H9 (cell line): Measurements from ENCODE around the gene ALX3. TPM values are rescaled to one million over a fixed set of nuclear protein-coding genes. Genes with fewer than 3 reads are reported as not detected.

Source experiments
- DNase-seq: peaks from one replicate; pipeline ENCODE4 v3.0.0-alpha.2; 2017
- H2AFZ ChIP-seq: one replicate; pipeline ENCODE4 v1.6.1; 2013; ENCODE audit warnings: mild to moderate bottlenecking, low read length, control low read depth, moderate library complexity
- H2AK5ac ChIP-seq: 2 replicates; pipeline ENCODE4 v1.6.1; 2013; ENCODE audit warnings: low read length, control low read depth, mixed read lengths; ENCODE audit not compliant: insufficient read length
- H2BK120ac ChIP-seq: one replicate; pipeline ENCODE4 v1.6.1; 2013; ENCODE audit warnings: low read depth, mild to moderate bottlenecking, low read length, control low read depth, inconsistent platforms; ENCODE audit not compliant: poor library complexity, severe bottlenecking
- H2BK12ac ChIP-seq: 2 replicates; pipeline ENCODE4 v1.6.1; 2013; ENCODE audit warnings: low read length, control low read depth, mixed read lengths, low read depth; ENCODE audit not compliant: insufficient read length
- H2BK15ac ChIP-seq: 2 replicates; pipeline ENCODE4 v1.6.1; 2013; ENCODE audit warnings: low read depth, low read length, control low read depth
- H2BK20ac ChIP-seq: one replicate; pipeline ENCODE4 v1.6.1; 2013; ENCODE audit warnings: low read depth, mild to moderate bottlenecking, low read length, control low read depth, inconsistent platforms; ENCODE audit not compliant: poor library complexity, severe bottlenecking
- H2BK5ac ChIP-seq: 2 replicates; pipeline ENCODE4 v1.6.1; 2013; ENCODE audit warnings: low read length, control low read depth, mixed read lengths; ENCODE audit not compliant: insufficient read length
- H3K14ac ChIP-seq: 2 replicates; pipeline ENCODE4 v1.6.1; 2013; ENCODE audit warnings: low read length, control low read depth; ENCODE audit not compliant: insufficient read depth
- H3K18ac ChIP-seq: 2 replicates; pipeline ENCODE4 v1.6.1; 2013; ENCODE audit warnings: low read depth, mild to moderate bottlenecking, mixed read lengths, low read length, control low read depth; ENCODE audit not compliant: insufficient read length
- H3K23ac ChIP-seq: 2 replicates; pipeline ENCODE4 v1.6.1; 2013; ENCODE audit warnings: low read length, control low read depth, mixed read lengths, low read depth; ENCODE audit not compliant: insufficient read length
- H3K23me2 ChIP-seq: 2 replicates; pipeline ENCODE4 v1.6.1; 2013; ENCODE audit warnings: low read depth, mild to moderate bottlenecking, mixed read lengths, low read length, control low read depth; ENCODE audit not compliant: insufficient read length, poor library complexity, severe bottlenecking
- H3K27ac ChIP-seq: 2 replicates; pipeline ENCODE4 v1.5.1; 2013; ENCODE audit warnings: low read length, control low read depth, mixed read lengths, low read depth; ENCODE audit not compliant: insufficient read length
- H3K27me3 ChIP-seq: 2 replicates; pipeline ENCODE4 v1.6.1; 2013; ENCODE audit warnings: low read length, control low read depth, inconsistent platforms; ENCODE audit not compliant: insufficient read depth
- H3K4ac ChIP-seq: 2 replicates; pipeline ENCODE4 v1.6.1; 2013; ENCODE audit warnings: low read depth, mild to moderate bottlenecking, control low read depth, inconsistent platforms, low read length, moderate library complexity
- H3K4me1 ChIP-seq: 2 replicates; pipeline ENCODE4 v1.6.1; 2013; ENCODE audit warnings: low read length, control low read depth, inconsistent platforms; ENCODE audit not compliant: insufficient read depth
- H3K4me2 ChIP-seq: 2 replicates; pipeline ENCODE4 v1.6.1; 2013; ENCODE audit warnings: low read length, control low read depth, mixed read lengths; ENCODE audit not compliant: insufficient read length, insufficient read depth
- H3K56ac ChIP-seq: 2 replicates; pipeline ENCODE4 v1.6.1; 2013; ENCODE audit warnings: low read depth, mild to moderate bottlenecking, mixed read lengths, low read length, control low read depth; ENCODE audit not compliant: insufficient read length
- H3K79me1 ChIP-seq: 2 replicates; pipeline ENCODE4 v1.6.1; 2013; ENCODE audit warnings: low read depth, mild to moderate bottlenecking, moderate library complexity, low read length, control low read depth, inconsistent platforms; ENCODE audit not compliant: insufficient read depth, poor library complexity, severe bottlenecking
- H3K79me2 ChIP-seq: 2 replicates; pipeline ENCODE4 v1.6.1; 2013; ENCODE audit warnings: low read length, control low read depth, inconsistent platforms; ENCODE audit not compliant: insufficient read depth
- H3K9ac ChIP-seq: 2 replicates; pipeline ENCODE4 v1.6.1; 2013; ENCODE audit warnings: low read length, control low read depth, mixed read lengths; ENCODE audit not compliant: insufficient read length; ENCODE audit errors: extremely low read depth
- H3K9me3 ChIP-seq: one replicate; pipeline ENCODE4 v1.6.1; 2013; ENCODE audit warnings: low read depth, low read length, inconsistent platforms; ENCODE audit not compliant: control insufficient read depth
- H3T11ph ChIP-seq: one replicate; pipeline ENCODE4 v1.6.1; 2013; ENCODE audit warnings: mild to moderate bottlenecking, low read length, control low read depth, inconsistent platforms
- H4K20me1 ChIP-seq: one replicate; pipeline ENCODE4 v1.6.1; 2013; ENCODE audit not compliant: control insufficient read depth, insufficient read length, insufficient read depth
- H4K5ac ChIP-seq: 2 replicates; pipeline ENCODE4 v1.6.1; 2013; ENCODE audit warnings: low read depth, mild to moderate bottlenecking, mixed read lengths, low read length, control low read depth; ENCODE audit not compliant: insufficient read length
- H4K8ac ChIP-seq: replicated peaks from 2 replicates; pipeline ENCODE4 v1.6.1; 2013; ENCODE audit warnings: low read length, control low read depth, mixed read lengths, low read depth; ENCODE audit not compliant: insufficient read length
- H4K91ac ChIP-seq: 2 replicates; pipeline ENCODE4 v1.6.1; 2013; ENCODE audit warnings: low read depth, mild to moderate bottlenecking, moderate library complexity, mixed read lengths, low read length, control low read depth; ENCODE audit not compliant: insufficient read length
- H3K27ac Mint-ChIP-seq, 3 experiments: 2 replicates in 2 of 3; 3 replicates in 1 of 3; pipeline ENCODE4 v1.8.0; 2020 to 2021; ENCODE audit warnings: mixed read lengths in 3 of 3, mild to moderate bottlenecking in 1 of 3, moderate library complexity in 1 of 3
- H3K27me3 Mint-ChIP-seq: 2 replicates; pipeline ENCODE4 v1.8.0; 2021; ENCODE audit warnings: low read depth, mild to moderate bottlenecking, moderate library complexity, mixed read lengths
- H3K36me3 Mint-ChIP-seq, 3 experiments: 2 replicates in 2 of 3; 3 replicates in 1 of 3; pipeline ENCODE4 v1.8.0; 2020 to 2021; ENCODE audit warnings: low read depth in 3 of 3, mixed read lengths in 3 of 3; ENCODE audit not compliant: insufficient read depth in 1 of 3
- H3K4me1 Mint-ChIP-seq, 2 experiments: 2 replicates each; pipeline ENCODE4 v1.8.0; 2020; ENCODE audit warnings: mixed read lengths in 2 of 2
- H3K4me3 Mint-ChIP-seq, 2 experiments: 2 replicates in 1 of 2; 3 replicates in 1 of 2; pipeline ENCODE4 v1.8.0; 2020 to 2021; ENCODE audit warnings: mild to moderate bottlenecking in 2 of 2, mixed read lengths in 2 of 2, moderate library complexity in 1 of 2
- H3K9me3 Mint-ChIP-seq, 2 experiments: 2 replicates in 1 of 2; 3 replicates in 1 of 2; pipeline ENCODE4 v1.8.0; 2020; ENCODE audit warnings: mild to moderate bottlenecking in 2 of 2, mixed read lengths in 2 of 2, moderate library complexity in 1 of 2
- CTCF ChIP-seq: fragments of 200-600 bp; sonication (generic); conservative IDR thresholded peaks from 3 replicates; pipeline ENCODE4 v1.8.0; 2021; ENCODE audit warnings: antibody characterized with exemption, mild to moderate bottlenecking
- WGBS: extraction: QIAGEN DNeasy Blood & Tissue Kit; methylation state at CpG from one replicate; pipeline ENCODE4 v1.1.7; 2013; ENCODE audit warnings: missing lambda C conversion rate, low lambda C conversion rate, mixed read lengths; ENCODE audit not compliant: insufficient read length; ENCODE audit errors: extremely low coverage; 5-methylcytosine and 5-hydroxymethylcytosine counted together
- total RNA-seq: library from RNA; stranded (reverse); gene quantifications from 2 replicates; pipeline ENCODE4 v1.2.1, GENCODE V29; 2021

ALX3 gene
- total RNA-seq, 1 experiment from 2014 or later = not detected

- no peak overlapping the region for H2BK15ac ChIP-seq
- peaks cover under 1% of the 10 kb centered on the region for H3K23me2 ChIP-seq
- Mint-ChIP-seq H3K9me3 (peaks cover 0 to 3% of the 10 kb centered on the region in 2 experiments; a peak in 1 of 5 replicates), H3K4me3 (no peak overlapping the region), H3K27me3 (peaks cover 62% of the 10 kb centered on the region), H3K4me1 (peaks cover 10 to 11% of the 10 kb centered on the region in 2 experiments), H3K27ac (no peak overlapping the region), H3K36me3 (peaks cover 8 to 10% (median 10%) of the 10 kb centered on the region in 3 experiments; a peak in 6 of 7 replicates)
- H3K23ac ChIP-seq = no peak overlapping the region
- H4K20me1 ChIP-seq = peaks cover 4% of the 10 kb centered on the region
- no peaks in the 10 kb centered on the region for H3K4me1 ChIP-seq
- H2AK5ac ChIP-seq = no peak overlapping the region
- no peak for TF ChIP-seq CTCF
- H3K79me1 ChIP-seq = no peaks in the 10 kb centered on the region
- WGBS = no CpG with 5 or more reads among the region's 18 CpGs
- no peak overlapping the region for H2BK120ac ChIP-seq
- H4K8ac ChIP-seq = no peak overlapping the region
- no peaks in the 10 kb centered on the region for H3K9me3 ChIP-seq
- H4K5ac ChIP-seq = no peak overlapping the region
- H3T11ph ChIP-seq = no peak overlapping the region
- no peak overlapping the region for H3K18ac ChIP-seq
- H4K91ac ChIP-seq = no peak overlapping the region
- no peak overlapping the region for H3K14ac ChIP-seq
- peaks cover 41% of the 10 kb centered on the region for H3K27me3 ChIP-seq
- H3K27ac ChIP-seq = no peak overlapping the region
- no peak overlapping the region for H3K4me2 ChIP-seq
- H2BK5ac ChIP-seq = no peak overlapping the region
- no peak overlapping the region for H3K4ac ChIP-seq
- no peak overlapping the region for H3K56ac ChIP-seq
- DNase-seq = no peak
- no peak overlapping the region for H2BK12ac ChIP-seq
- H3K79me2 ChIP-seq = no peaks in the 10 kb centered on the region
- H2BK20ac ChIP-seq = no peak overlapping the region
- no peak overlapping the region for H3K9ac ChIP-seq
- H2AFZ ChIP-seq = no peak overlapping the region
These were observed 5.7 kb downstream of the ALX3 start for GRCh38 chr1:110064576-110065337.
